Measurements from ENCODE around the gene B9D2. TPM values are rescaled to one million over a fixed set of nuclear protein-coding genes. Genes with fewer than 3 reads are reported as not detected.
"Not testable (repeated sequence)": the region's sequence is repeated elsewhere in the genome, so short reads cannot be mapped to it uniquely, and the experiment has no call there.

Gene B9D2
- total RNA-seq, 3 donors from 2014 or later: 7.0 to 11.3 (median 9.1) TPM

DNA sequence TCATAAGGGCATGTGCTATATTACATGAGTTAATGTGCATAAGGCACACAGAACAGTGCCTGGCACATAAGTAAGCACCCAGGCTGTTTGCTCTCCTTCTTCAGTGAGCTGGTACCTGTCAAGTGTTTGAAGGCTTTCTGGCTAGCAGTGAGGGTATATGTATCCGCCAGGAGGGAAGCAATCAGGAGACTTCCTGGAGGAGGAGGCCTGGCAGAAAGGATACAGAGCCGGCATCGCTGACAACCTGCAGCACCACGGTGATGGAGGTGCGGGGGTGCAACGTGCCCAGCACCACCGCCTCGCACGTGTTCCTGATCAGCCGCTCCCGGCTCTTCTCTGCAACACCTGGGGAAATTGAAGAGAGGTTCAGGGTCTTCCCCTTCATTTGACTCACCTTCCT, 27.7 kb upstream of the B9D2 start:
- no peak overlapping the region for H3K4me3 ChIP-seq
- DNase-seq: no peak
- H3K36me3 ChIP-seq (ENCODE audit: low read depth): peaks cover 5% of the 10 kb centered on the region
- intact Hi-C loops (cut with DNase I, micrococcal nuclease): no loop called here
- no peaks in the 10 kb centered on the region for H3K9me3 ChIP-seq
- TF ChIP-seq, protein P1, sequence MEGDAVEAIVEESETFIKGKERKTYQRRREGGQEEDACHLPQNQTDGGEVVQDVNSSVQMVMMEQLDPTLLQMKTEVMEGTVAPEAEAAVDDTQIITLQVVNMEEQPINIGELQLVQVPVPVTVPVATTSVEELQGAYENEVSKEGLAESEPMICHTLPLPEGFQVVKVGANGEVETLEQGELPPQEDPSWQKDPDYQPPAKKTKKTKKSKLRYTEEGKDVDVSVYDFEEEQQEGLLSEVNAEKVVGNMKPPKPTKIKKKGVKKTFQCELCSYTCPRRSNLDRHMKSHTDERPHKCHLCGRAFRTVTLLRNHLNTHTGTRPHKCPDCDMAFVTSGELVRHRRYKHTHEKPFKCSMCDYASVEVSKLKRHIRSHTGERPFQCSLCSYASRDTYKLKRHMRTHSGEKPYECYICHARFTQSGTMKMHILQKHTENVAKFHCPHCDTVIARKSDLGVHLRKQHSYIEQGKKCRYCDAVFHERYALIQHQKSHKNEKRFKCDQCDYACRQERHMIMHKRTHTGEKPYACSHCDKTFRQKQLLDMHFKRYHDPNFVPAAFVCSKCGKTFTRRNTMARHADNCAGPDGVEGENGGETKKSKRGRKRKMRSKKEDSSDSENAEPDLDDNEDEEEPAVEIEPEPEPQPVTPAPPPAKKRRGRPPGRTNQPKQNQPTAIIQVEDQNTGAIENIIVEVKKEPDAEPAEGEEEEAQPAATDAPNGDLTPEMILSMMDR (IDR thresholded peaks at IDR 0.05): no peak
- H3K4me1 ChIP-seq (ENCODE audit: low read depth): peaks cover 6% of the 10 kb centered on the region
- ATAC-seq: no peak

DNA sequence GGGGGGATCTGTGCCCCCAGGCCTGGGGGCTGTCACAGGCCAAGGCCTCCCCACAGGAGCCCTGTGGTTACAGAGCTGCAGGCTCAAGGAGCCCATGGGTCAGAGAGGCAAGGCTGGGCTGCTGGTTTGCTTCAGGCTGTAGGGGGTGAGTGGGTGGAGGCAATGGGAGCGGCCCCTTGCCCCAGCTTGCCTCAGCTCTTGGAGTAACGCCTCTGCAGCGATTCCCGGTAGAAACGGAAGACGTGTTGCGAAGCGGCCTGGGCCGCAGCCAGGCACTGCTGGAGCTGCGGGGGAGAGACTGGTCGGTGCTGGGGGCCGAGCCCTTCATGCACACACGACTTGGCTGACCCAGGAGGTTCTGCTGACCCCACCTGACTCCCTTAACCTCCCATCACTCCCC, 22.5 kb upstream of the B9D2 start:
- intact Hi-C loops (cut with DNase I, micrococcal nuclease): no loop called here
- ATAC-seq (no peak), DNase-seq (no peak)
- Histone ChIP-seq H3K9me3 (no peaks in the 10 kb centered on the region), H3K4me1 (ENCODE audit: low read depth) (no peaks in the 10 kb centered on the region), H3K36me3 (ENCODE audit: low read depth) (peaks cover 5% of the 10 kb centered on the region), H3K4me3 (no peak overlapping the region)
- TF ChIP-seq, protein P1 (IDR thresholded peaks at IDR 0.05): no peak

DNA sequence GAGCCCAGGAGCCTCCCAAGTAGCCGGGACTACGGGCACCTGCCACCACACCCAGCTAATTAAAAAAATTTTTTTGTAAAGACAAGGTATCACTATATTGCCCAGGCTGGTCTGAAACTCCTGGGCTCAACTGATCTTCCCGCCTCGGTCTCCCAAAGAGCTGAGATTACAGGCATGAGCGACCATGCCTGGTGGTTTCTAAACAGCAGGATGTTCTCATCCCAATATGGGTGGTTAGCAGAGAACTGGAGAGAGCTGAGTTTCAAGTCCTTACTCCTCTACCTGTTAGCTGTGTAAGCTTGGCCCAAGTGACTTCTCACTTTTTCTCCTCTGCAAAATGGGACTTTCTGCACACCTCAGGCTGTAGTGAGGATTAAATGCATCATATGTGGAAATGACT, 20.4 kb upstream of the B9D2 start:
- Histone ChIP-seq H3K4me3 (no peak overlapping the region), H3K36me3 (ENCODE audit: low read depth) (no peaks in the 10 kb centered on the region), H3K9me3 (no peaks in the 10 kb centered on the region), H3K4me1 (ENCODE audit: low read depth) (no peaks in the 10 kb centered on the region)
- ATAC-seq (no peak), DNase-seq (no peak)
- intact Hi-C loops (cut with DNase I, micrococcal nuclease): no loop called here
- TF ChIP-seq, protein P1 (IDR thresholded peaks at IDR 0.05): no peak

DNA sequence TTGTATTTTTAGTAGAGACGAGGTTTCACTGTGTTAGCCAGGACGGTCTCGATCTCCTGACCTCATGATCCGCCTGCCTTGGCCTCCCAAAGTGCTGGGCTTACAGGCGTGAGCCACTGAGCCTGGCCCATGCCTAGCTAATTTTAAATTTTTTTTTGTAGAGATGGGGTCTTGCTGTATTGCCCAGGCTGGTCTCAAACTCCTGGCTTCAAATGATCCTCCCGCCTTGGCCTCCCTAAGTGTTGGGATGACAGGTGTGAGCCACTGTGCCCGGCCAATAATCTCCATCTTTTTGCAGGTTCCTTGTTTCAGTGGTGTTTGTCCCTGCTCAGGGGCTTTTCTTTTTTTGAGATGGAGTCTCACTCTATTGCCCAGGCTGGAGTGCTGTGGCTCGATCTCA, 17.6 kb upstream of the B9D2 start:
- H3K36me3 ChIP-seq (ENCODE audit: low read depth); ATAC-seq; H3K4me3 ChIP-seq; H3K9me3 ChIP-seq; intact Hi-C loops (cut with DNase I, micrococcal nuclease); H3K4me1 ChIP-seq (ENCODE audit: low read depth); DNase-seq: not testable (repeated sequence)

DNA sequence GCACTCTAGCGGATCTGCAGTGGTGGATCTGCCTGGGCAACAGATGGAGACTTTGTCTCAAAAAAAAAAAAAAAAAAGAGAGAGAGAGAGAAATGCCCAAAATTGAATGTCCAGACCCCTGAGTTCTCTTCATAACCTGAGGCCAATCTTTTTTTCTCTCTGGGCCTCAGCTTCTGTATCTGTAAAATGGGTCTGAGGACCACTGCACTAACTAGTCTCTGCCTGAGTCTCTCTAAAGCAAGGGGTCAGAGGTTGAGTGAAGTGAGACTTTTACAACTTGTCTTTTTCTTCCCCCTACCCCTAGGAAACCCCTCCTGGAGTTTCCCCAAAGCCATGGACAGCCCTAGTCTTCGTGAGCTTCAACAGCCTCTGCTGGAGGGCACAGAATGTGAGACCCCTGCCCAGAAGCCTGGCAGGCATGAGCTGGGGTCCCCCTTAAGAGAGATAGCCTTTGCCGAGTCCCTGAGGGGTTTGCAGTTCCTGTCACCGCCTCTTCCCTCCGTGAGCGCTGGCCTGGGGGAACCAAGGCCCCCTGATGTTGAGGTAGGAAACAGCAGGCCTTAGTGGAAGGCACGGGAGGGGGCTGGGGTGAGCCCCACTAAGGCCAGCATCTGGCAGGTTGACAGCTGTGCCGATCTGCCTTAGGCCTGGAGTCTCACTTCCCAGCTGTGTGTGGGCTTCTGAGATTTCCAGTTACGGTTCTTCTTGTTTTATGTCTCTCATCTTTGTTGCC, 14.2 kb upstream of the B9D2 start:
- H3K4me1 ChIP-seq (ENCODE audit: low read depth): no peaks in the 10 kb centered on the region
- no peaks in the 10 kb centered on the region for H3K9me3 ChIP-seq
- no peak overlapping the region for H3K4me3 ChIP-seq
- DNase-seq (no peak), ATAC-seq (peak; percentile 10)
- no peaks in the 10 kb centered on the region for H3K36me3 ChIP-seq (ENCODE audit: low read depth)
- TF ChIP-seq, protein P1 (IDR thresholded peaks at IDR 0.05): no peak
- intact Hi-C loops (cut with DNase I, micrococcal nuclease): no loop called here

DNA sequence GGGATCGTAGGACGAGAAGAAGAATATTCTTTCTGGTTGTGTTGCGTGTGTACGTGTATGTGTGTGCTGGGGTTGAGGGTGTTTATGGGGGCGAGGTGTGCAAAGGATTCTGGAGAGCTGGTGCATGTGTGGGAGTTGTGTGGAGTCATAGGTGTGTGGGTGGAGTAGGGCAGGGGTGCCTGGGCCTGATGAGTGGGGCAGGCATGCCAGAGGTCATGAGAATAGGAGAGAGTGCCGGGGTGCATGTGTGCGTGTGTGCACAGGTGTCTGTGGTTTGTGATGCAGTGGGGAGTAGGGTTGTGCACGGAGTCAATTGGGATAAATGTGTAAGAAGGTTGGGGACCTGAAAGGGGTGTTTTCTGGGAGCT, 13.0 kb upstream of the B9D2 start:
- intact Hi-C loops (cut with DNase I, micrococcal nuclease): no loop called here
- TF ChIP-seq, protein P1 (IDR thresholded peaks at IDR 0.05): no peak
- ATAC-seq (peak; percentile 11), DNase-seq (no peak)
- Histone ChIP-seq H3K9me3 (no peaks in the 10 kb centered on the region), H3K36me3 (ENCODE audit: low read depth) (no peaks in the 10 kb centered on the region), H3K4me1 (ENCODE audit: low read depth) (no peaks in the 10 kb centered on the region), H3K4me3 (no peak overlapping the region)
